Superior temporal gyrus (tissue), 1 donor: Measurements from ENCODE around the gene VAPA.

Experiments
- DNase-seq: peaks from one replicate; pipeline ENCODE4 v3.0.0-alpha.2; 2016; ENCODE audit errors: extremely low spot score

VAPA gene

GRCh38 chr18:10003281-10003680, 89.5 kb downstream of the VAPA start:
- no peak for DNase-seq

GRCh38 chr18:10003866-10004265, 90.0 kb downstream of the VAPA start:
- no peak for DNase-seq

GRCh38 chr18:10006311-10006893, 92.6 kb downstream of the VAPA start:
- peak; percentile 74 for DNase-seq

- no peak for DNase-seq
Observed at GRCh38 chr18:10008006-10008647, 94.3 kb downstream of the VAPA start.
